Measurements from ENCODE around the gene FLT3. TPM values are rescaled to one million over a fixed set of nuclear protein-coding genes. Genes with fewer than 3 reads are reported as not detected.

Gene FLT3
- polyA plus RNA-seq, 3 donors: 2.1 to 5.3 (median 3.7) TPM

GRCh38 chr13:27965740-27966640 is 134.4 kb downstream of the FLT3 start:
- Mint-ChIP-seq H3K9me3 (peaks cover 0 to 28% (median 12%) of the 10 kb centered on the region in 7 donors), H3K4me3 (peak overlapping the region in 1 of 2 donors; percentile 69), H3K4me1 (peaks cover 33% of the 10 kb centered on the region), H3K27me3 (ENCODE audit: low read depth in 3 of 3) (peaks cover 98 to 100% (median 98%) of the 10 kb centered on the region in 3 donors), H3K27ac (no peak overlapping the region), H3K36me3 (peaks cover 1 to 3% of the 10 kb centered on the region in 2 donors)
- intact Hi-C loops (cut with micrococcal nuclease): no loop called here
- WGBS (ENCODE audit: insufficient coverage): 13% methylated on average over 38 of the region's 45 CpGs
- H3K79me2 ChIP-seq (ENCODE audit: insufficient read depth, low read length): no peaks in the 10 kb centered on the region
- H3K9ac ChIP-seq (ENCODE audit: insufficient read depth, low read length, poor library complexity, severe bottlenecking): no peak overlapping the region
- H3K27me3 ChIP-seq (ENCODE audit: control insufficient read depth in 2 of 2, insufficient read depth in 2 of 2, low read length in 2 of 2): peaks cover 82 to 98% of the 10 kb centered on the region in 2 donors
- no peak for DNase-seq
- H3K9me3 ChIP-seq (replicated peaks in 1 of 2; ENCODE audit: control insufficient read depth in 1 of 2, insufficient read depth in 1 of 2, low read length in 2 of 2): peaks cover 0 to 39% of the 10 kb centered on the region in 2 donors
- peaks cover 7 to 19% of the 10 kb centered on the region in 2 donors for H3K4me1 ChIP-seq (ENCODE audit: control insufficient read depth in 1 of 2, insufficient read depth in 2 of 2, low read length in 2 of 2)
- H4K20me1 ChIP-seq (ENCODE audit: insufficient read depth, low read length): no peaks in the 10 kb centered on the region
- no peak overlapping the region for H3K27ac ChIP-seq (ENCODE audit: low read depth in 1 of 2, low read length in 2 of 2)
- no peak overlapping the region for H3K4me2 ChIP-seq (replicated peaks; ENCODE audit: extremely low read depth, low read length, poor library complexity, severe bottlenecking)
- TF ChIP-seq, protein P1, sequence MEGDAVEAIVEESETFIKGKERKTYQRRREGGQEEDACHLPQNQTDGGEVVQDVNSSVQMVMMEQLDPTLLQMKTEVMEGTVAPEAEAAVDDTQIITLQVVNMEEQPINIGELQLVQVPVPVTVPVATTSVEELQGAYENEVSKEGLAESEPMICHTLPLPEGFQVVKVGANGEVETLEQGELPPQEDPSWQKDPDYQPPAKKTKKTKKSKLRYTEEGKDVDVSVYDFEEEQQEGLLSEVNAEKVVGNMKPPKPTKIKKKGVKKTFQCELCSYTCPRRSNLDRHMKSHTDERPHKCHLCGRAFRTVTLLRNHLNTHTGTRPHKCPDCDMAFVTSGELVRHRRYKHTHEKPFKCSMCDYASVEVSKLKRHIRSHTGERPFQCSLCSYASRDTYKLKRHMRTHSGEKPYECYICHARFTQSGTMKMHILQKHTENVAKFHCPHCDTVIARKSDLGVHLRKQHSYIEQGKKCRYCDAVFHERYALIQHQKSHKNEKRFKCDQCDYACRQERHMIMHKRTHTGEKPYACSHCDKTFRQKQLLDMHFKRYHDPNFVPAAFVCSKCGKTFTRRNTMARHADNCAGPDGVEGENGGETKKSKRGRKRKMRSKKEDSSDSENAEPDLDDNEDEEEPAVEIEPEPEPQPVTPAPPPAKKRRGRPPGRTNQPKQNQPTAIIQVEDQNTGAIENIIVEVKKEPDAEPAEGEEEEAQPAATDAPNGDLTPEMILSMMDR (IDR thresholded peaks at IDR 0.05): no peak
- no peaks in the 10 kb centered on the region for H3K36me3 ChIP-seq (replicated peaks in 1 of 2; ENCODE audit: control insufficient read depth in 1 of 2, insufficient read depth in 2 of 2, low read length in 2 of 2)
- H2AFZ ChIP-seq (ENCODE audit: insufficient read depth, low read depth, low read length, poor library complexity, severe bottlenecking): no peak overlapping the region
- no peak overlapping the region for H3K4me3 ChIP-seq (replicated peaks in 1 of 3; ENCODE audit: low read depth in 2 of 3, low read length in 3 of 3)

GRCh38 chr13:27965343-27965739 is 135.0 kb downstream of the FLT3 start:
- no peaks in the 10 kb centered on the region for H4K20me1 ChIP-seq (ENCODE audit: insufficient read depth, low read length)
- intact Hi-C loops (cut with micrococcal nuclease): no loop called here
- H3K79me2 ChIP-seq (ENCODE audit: insufficient read depth, low read length): no peaks in the 10 kb centered on the region
- H3K4me1 ChIP-seq (ENCODE audit: control insufficient read depth in 1 of 2, insufficient read depth in 2 of 2, low read length in 2 of 2): peaks cover 11 to 25% of the 10 kb centered on the region in 2 donors
- Mint-ChIP-seq H3K36me3 (peaks cover 1 to 3% of the 10 kb centered on the region in 2 donors), H3K27ac (no peak overlapping the region), H3K4me1 (peaks cover 31% of the 10 kb centered on the region), H3K27me3 (ENCODE audit: low read depth in 3 of 3) (peaks cover 96 to 100% (median 96%) of the 10 kb centered on the region in 3 donors), H3K9me3 (peaks cover 0 to 29% (median 8%) of the 10 kb centered on the region in 7 donors), H3K4me3 (peak overlapping the region in 1 of 2 donors; percentile 69)
- H3K27me3 ChIP-seq (ENCODE audit: control insufficient read depth in 2 of 2, insufficient read depth in 2 of 2, low read length in 2 of 2): peaks cover 77 to 97% of the 10 kb centered on the region in 2 donors
- H3K4me3 ChIP-seq (replicated peaks in 1 of 3; ENCODE audit: low read depth in 2 of 3, low read length in 3 of 3): no peak overlapping the region
- peaks cover 0 to 36% of the 10 kb centered on the region in 2 donors for H3K9me3 ChIP-seq (replicated peaks in 1 of 2; ENCODE audit: control insufficient read depth in 1 of 2, insufficient read depth in 1 of 2, low read length in 2 of 2)
- H3K9ac ChIP-seq (ENCODE audit: insufficient read depth, low read length, poor library complexity, severe bottlenecking): no peak overlapping the region
- H2AFZ ChIP-seq (ENCODE audit: insufficient read depth, low read depth, low read length, poor library complexity, severe bottlenecking): no peak overlapping the region
- TF ChIP-seq, protein P1 (IDR thresholded peaks at IDR 0.05): no peak
- 52% methylated on average over 5 of the region's 7 CpGs for WGBS (ENCODE audit: insufficient coverage)
- H3K27ac ChIP-seq (ENCODE audit: low read depth in 1 of 2, low read length in 2 of 2): no peak overlapping the region
- no peak overlapping the region for H3K4me2 ChIP-seq (replicated peaks; ENCODE audit: extremely low read depth, low read length, poor library complexity, severe bottlenecking)
- H3K36me3 ChIP-seq (replicated peaks in 1 of 2; ENCODE audit: control insufficient read depth in 1 of 2, insufficient read depth in 2 of 2, low read length in 2 of 2): no peaks in the 10 kb centered on the region
- no peak for DNase-seq
